GM06990 (cell line): ENCODE measurements around the gene MOB1B.
A peak's percentile ranks its signal among the peaks of the same experiment; 100 is the strongest.

Source experiments
- DNase-seq: peaks from one replicate; pipeline ENCODE4 v3.0.0-alpha.2; 2011; ENCODE audit not compliant: insufficient read length; ENCODE audit errors: extremely low read depth
- H3K27me3 ChIP-seq: replicated peaks from 2 replicates; pipeline ENCODE4 v1.6.0; 2011; ENCODE audit warnings: low read length; ENCODE audit not compliant: control insufficient read depth, insufficient read depth
- H3K36me3 ChIP-seq: 2 replicates; pipeline ENCODE4 v1.5.1; 2011; ENCODE audit warnings: low read length; ENCODE audit not compliant: control insufficient read depth, insufficient read depth
- H3K4me3 ChIP-seq: replicated peaks from 2 replicates; pipeline ENCODE4 v1.5.1; 2011; ENCODE audit warnings: low read depth, mild to moderate bottlenecking, control low read depth, low read length
- TF ChIP-seq, protein P1 (sequence below): IDR thresholded peaks from 2 replicates; pipeline ENCODE4 v1.5.1; 2011; ENCODE audit warnings: low read length, control low read depth, mild to moderate bottlenecking, inconsistent platforms; ENCODE audit not compliant: insufficient read depth, poor library complexity, severe bottlenecking

Gene MOB1B

DNA sequence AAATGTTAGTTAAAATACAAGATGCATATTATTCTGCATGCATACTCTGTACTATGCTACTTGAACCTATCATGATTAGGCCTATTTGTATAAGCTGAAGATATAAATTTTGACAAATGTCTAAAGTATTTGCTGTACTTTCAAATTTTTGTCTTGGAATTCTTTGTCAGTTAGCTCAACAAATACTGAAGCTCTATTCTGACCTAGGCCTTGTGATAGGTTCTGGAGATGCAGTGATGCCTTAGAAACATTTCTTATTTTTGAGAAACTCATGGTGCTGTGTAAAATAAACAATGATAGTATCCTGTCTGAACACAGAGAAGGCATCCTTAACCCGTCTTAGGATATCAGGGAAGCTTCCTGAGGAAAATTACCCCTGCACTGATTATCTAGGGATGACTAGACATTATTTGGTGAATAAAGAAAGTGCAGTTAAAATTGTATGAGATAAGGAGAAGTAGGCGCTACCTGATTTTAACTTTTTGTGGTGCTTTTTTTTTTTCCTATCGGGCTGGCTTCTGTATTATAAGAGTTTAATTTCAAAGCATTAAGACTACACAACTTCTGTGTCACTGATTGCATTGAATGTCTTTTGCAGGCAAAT is 43.4 kb downstream of the MOB1B start:
- Histone ChIP-seq H3K36me3 (no peaks in the 10 kb centered on the region), H3K4me3 (no peak overlapping the region), H3K27me3 (no peaks in the 10 kb centered on the region)
- TF ChIP-seq, protein P1, sequence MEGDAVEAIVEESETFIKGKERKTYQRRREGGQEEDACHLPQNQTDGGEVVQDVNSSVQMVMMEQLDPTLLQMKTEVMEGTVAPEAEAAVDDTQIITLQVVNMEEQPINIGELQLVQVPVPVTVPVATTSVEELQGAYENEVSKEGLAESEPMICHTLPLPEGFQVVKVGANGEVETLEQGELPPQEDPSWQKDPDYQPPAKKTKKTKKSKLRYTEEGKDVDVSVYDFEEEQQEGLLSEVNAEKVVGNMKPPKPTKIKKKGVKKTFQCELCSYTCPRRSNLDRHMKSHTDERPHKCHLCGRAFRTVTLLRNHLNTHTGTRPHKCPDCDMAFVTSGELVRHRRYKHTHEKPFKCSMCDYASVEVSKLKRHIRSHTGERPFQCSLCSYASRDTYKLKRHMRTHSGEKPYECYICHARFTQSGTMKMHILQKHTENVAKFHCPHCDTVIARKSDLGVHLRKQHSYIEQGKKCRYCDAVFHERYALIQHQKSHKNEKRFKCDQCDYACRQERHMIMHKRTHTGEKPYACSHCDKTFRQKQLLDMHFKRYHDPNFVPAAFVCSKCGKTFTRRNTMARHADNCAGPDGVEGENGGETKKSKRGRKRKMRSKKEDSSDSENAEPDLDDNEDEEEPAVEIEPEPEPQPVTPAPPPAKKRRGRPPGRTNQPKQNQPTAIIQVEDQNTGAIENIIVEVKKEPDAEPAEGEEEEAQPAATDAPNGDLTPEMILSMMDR = no peak
- no peak for DNase-seq

DNA sequence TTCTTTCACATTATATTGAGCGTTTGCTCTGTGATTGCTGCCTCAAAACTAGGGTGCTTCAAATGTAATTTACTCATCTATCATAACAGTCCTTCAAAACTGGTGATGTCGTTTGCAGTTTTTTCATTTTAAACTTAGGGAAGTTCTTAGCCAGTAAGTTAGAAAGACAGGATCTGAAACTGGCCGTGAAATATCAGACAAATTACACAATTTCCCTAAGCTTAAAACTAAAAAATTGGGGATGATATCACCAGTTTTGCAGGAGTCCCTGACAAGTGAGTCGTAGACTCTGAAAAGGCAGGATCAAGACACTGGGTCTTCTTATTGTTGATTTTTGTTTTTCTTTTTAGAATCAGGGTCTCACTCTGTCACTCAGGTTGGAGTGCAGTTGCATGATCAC is 44.8 kb downstream of the MOB1B start:
- DNase-seq = no peak
- Histone ChIP-seq H3K36me3 (no peaks in the 10 kb centered on the region), H3K27me3 (no peaks in the 10 kb centered on the region), H3K4me3 (no peak overlapping the region)
- TF ChIP-seq, protein P1 = no peak

GRCh38 chr4:70948665-70949260 is 46.6 kb downstream of the MOB1B start:
- TF ChIP-seq, protein P1 = peak; percentile 35
- Histone ChIP-seq H3K27me3 (no peaks in the 10 kb centered on the region), H3K4me3 (no peak overlapping the region), H3K36me3 (no peaks in the 10 kb centered on the region)
- no peak for DNase-seq

DNA sequence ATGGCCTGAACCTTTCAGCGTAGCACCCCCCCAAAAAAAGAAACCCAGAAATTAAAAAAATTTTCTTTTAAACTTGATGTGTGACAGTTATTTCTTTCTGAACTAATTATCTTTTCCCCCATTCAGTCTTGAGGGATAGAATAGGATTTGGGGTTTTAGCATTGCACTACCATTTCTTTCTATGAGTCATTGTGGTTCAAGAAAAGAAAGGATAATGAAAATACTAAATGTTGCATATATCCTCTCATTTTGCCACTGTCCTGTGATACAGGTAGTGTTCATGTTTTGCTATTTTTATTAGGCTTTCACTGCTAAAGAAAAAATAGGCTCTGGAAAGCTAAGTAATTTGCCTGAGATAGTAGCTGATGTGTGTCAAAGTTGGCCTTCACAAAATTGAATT is 51.9 kb downstream of the MOB1B start:
- no peaks in the 10 kb centered on the region for H3K27me3 ChIP-seq
- H3K4me3 ChIP-seq = no peak overlapping the region
- H3K36me3 ChIP-seq = no peaks in the 10 kb centered on the region
- DNase-seq = no peak
- TF ChIP-seq, protein P1 = no peak

DNA sequence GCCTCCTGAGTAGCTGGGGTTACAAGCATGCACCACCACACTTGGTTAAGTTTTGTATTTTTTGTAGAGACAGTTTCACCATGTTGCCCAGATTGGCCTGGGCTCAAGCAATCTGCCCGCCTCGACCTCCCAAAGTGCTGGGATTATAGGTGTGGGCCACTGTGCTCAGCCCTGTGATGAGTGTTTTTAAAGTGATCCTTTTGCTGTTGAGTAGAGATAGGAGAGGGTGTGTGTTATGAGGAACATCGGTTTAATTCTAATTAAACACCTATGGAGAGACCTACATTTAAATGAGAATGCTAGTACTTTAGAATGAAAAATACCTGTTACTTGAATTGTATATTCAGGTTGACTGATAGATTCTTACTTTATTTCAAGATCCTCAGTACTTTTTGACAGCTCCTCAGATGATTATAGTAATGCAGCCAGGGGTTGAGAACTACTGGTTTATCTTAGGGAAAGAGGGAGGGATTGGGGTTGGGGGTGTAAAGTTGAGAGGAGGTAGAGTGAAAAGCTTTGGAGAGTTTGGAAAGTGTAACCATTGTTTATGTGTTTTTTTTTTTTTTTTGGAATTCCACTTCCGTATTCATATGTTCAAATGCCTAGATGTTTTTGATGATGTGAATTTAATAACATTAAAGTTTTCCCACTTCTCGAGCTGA is 54.5 kb downstream of the MOB1B start:
- TF ChIP-seq, protein P1 = no peak
- H3K36me3 ChIP-seq = no peaks in the 10 kb centered on the region
- no peak overlapping the region for H3K4me3 ChIP-seq
- H3K27me3 ChIP-seq = no peaks in the 10 kb centered on the region
- DNase-seq = no peak

- H3K27me3 ChIP-seq = no peaks in the 10 kb centered on the region
- TF ChIP-seq, protein P1 = no peak
- no peak overlapping the region for H3K4me3 ChIP-seq
- DNase-seq = no peak
- H3K36me3 ChIP-seq = no peaks in the 10 kb centered on the region
Observed at GRCh38 chr4:70958681-70959080, 56.5 kb downstream of the MOB1B start.
